Prostate gland (tissue), 2 donors: Measurements from ENCODE around the gene APOL2. TPM values are rescaled to one million over a fixed set of nuclear protein-coding genes. Genes with fewer than 3 reads are reported as not detected.

Experiments
- DNase-seq: peaks from one replicate; pipeline ENCODE4 v3.0.0-alpha.2; 2019; ENCODE audit warnings: low spot score
- H3K27ac ChIP-seq, 2 donors: fragments of 200-600 bp; sonication (generic); 2 replicates each; pipeline ENCODE4 v1.5.1; 2017 to 2019
- H3K27me3 ChIP-seq: fragments of 200-600 bp; sonication (generic); replicated peaks from 2 replicates; pipeline ENCODE4 v1.5.1; 2019; ENCODE audit not compliant: insufficient read depth
- H3K36me3 ChIP-seq, 2 donors: fragments of 200-600 bp; sonication (generic); 1 replicate in 1 of 2; 2 replicates in 1 of 2; pipeline versions ENCODE4 v1.5.1 to v1.8.1; 2017 to 2019
- H3K4me1 ChIP-seq: fragments of 200-600 bp; sonication (generic); replicated peaks from 2 replicates; pipeline ENCODE4 v1.5.1; 2019
- H3K4me3 ChIP-seq, 2 donors: fragments of 200-600 bp; sonication (generic); 2 replicates each; pipeline ENCODE4 v1.5.1; 2017 to 2019
- H3K9me3 ChIP-seq: fragments of 200-600 bp; sonication (generic); 2 replicates; pipeline ENCODE4 v1.5.1; 2017
- CTCF ChIP-seq, 4 experiments: fragments of 200-600 bp in 2 of 4; fragments of 450-650 bp in 2 of 4; sonication (generic) in 2 of 4; IDR thresholded peaks; 1 replicate in 3 of 4; 2 replicates in 1 of 4; pipeline ENCODE4 v1.5.1; 2016 to 2019; ENCODE audit warnings: antibody characterized with exemption in 4 of 4, mild to moderate bottlenecking in 2 of 4, moderate library complexity in 2 of 4
- POLR2A ChIP-seq: fragments of 450-650 bp; IDR thresholded peaks from one replicate; pipeline ENCODE4 v1.6.1; 2016; ENCODE audit warnings: antibody characterized with exemption, mild to moderate bottlenecking
- POLR2AphosphoS5 ChIP-seq: sonication (generic); formaldehyde crosslinking; IDR thresholded peaks from one replicate; pipeline ENCODE4 v1.6.1; 2017; ENCODE audit warnings: antibody characterized with exemption
- WGBS: methylation state at CpG from one replicate; pipeline ENCODE4 v1.1.5; 2018; 5-methylcytosine and 5-hydroxymethylcytosine counted together
- intact Hi-C: fragments of 100-400 bp; cut with DNase I; formaldehyde crosslinking; loops from one replicate; pipeline ENCODE4 v1.14.2; 2022
- total RNA-seq, 2 donors: library from RNA; depleted of rRNA; stranded (reverse); fragments of >200 nt; gene quantifications; one replicate each; pipeline ENCODE4 v1.1.0, GENCODE V29; 2016

Gene APOL2
- total RNA-seq, 2 donors from 2014 or later = 35.2 to 64.1 TPM

GRCh38 chr22:36223504-36223903 is 15.8 kb downstream of the APOL2 start:
- Histone ChIP-seq H3K36me3 (peaks cover 0 to 6% of the 10 kb centered on the region in 2 donors), H3K27me3 (no peaks in the 10 kb centered on the region), H3K9me3 (no peaks in the 10 kb centered on the region), H3K27ac (no peak overlapping the region), H3K4me3 (no peak overlapping the region), H3K4me1 (peaks cover 3% of the 10 kb centered on the region)
- intact Hi-C loops = no loop called here
- 88% methylated on average over 8 of the region's 8 CpGs for WGBS
- TF ChIP-seq POLR2AphosphoS5 = no peak
- TF ChIP-seq POLR2A = no peak
- TF ChIP-seq CTCF (IDR thresholded peaks at IDR 0.05) = no peak
- DNase-seq = no peak

GRCh38 chr22:36222887-36223450 is 16.4 kb downstream of the APOL2 start:
- no peak overlapping the region for H3K27ac ChIP-seq
- intact Hi-C loops = no loop called here
- H3K9me3 ChIP-seq = no peaks in the 10 kb centered on the region
- 93% methylated on average over 9 of the region's 9 CpGs for WGBS
- H3K4me1 ChIP-seq = peaks cover 3% of the 10 kb centered on the region
- no peak overlapping the region for H3K4me3 ChIP-seq
- no peak for TF ChIP-seq POLR2AphosphoS5
- no peak for TF ChIP-seq CTCF (IDR thresholded peaks at IDR 0.05)
- TF ChIP-seq POLR2A = no peak
- peaks cover 0 to 6% of the 10 kb centered on the region in 2 donors for H3K36me3 ChIP-seq
- DNase-seq = no peak
- H3K27me3 ChIP-seq = no peaks in the 10 kb centered on the region

GRCh38 chr22:36221799-36222751 is 17.3 kb downstream of the APOL2 start:
- peak; percentile 40 to 85 (median 84) for TF ChIP-seq CTCF (IDR thresholded peaks at IDR 0.05)
- TF ChIP-seq POLR2AphosphoS5 = peak; percentile 59
- no peak for TF ChIP-seq POLR2A
- intact Hi-C loops = no loop called here
- 11% methylated on average over 7 of the region's 7 CpGs for WGBS
- peak; percentile 73 for DNase-seq
- peak overlapping the region; percentile 21 to 78 for H3K27ac ChIP-seq
- H3K27me3 ChIP-seq = no peaks in the 10 kb centered on the region
- peak overlapping the region in 1 of 2 donors; percentile 23 for H3K4me3 ChIP-seq
- H3K36me3 ChIP-seq = no peaks in the 10 kb centered on the region
- no peaks in the 10 kb centered on the region for H3K9me3 ChIP-seq
- peaks cover 3% of the 10 kb centered on the region for H3K4me1 ChIP-seq

- H3K4me1 ChIP-seq = peaks cover 3% of the 10 kb centered on the region
- H3K27ac ChIP-seq = peak overlapping the region; percentile 21 to 78
- H3K36me3 ChIP-seq = no peaks in the 10 kb centered on the region
- H3K9me3 ChIP-seq = no peaks in the 10 kb centered on the region
- TF ChIP-seq CTCF (IDR thresholded peaks at IDR 0.05) (peak in 1 of 4 experiments; percentile 8), POLR2A (no peak), POLR2AphosphoS5 (peak; percentile 60)
- intact Hi-C loops = no loop called here
- no peaks in the 10 kb centered on the region for H3K27me3 ChIP-seq
- peak; percentile 61 for DNase-seq
- 24% methylated on average over 9 of the region's 9 CpGs for WGBS
- peak overlapping the region; percentile 8 to 23 for H3K4me3 ChIP-seq
Measured at GRCh38 chr22:36220451-36220921, 18.8 kb downstream of the APOL2 start.
